Fibroblast of villous mesenchyme (primary cell): Measurements from ENCODE around the gene HMHB1. TPM values are rescaled to one million over a fixed set of nuclear protein-coding genes. Genes with fewer than 3 reads are reported as not detected.

Experiments
- DNase-seq: peaks from one replicate; pipeline ENCODE4 v3.0.0-alpha.2; 2010; ENCODE audit warnings: low read depth
- H3K4me3 ChIP-seq: 2 replicates; pipeline ENCODE4 v1.5.1; 2011; ENCODE audit warnings: low read depth, mild to moderate bottlenecking, low read length
- total RNA-seq: library from RNA; depleted of rRNA; stranded (reverse); fragments of >200 nt; gene quantifications from 2 replicates; pipeline ENCODE4 v1.2.3, GENCODE V29; 2012
- TF ChIP-seq, protein P1 (sequence below): IDR thresholded peaks from 2 replicates; pipeline ENCODE4 v1.5.1; 2012; ENCODE audit warnings: low read depth, mild to moderate bottlenecking, low read length; ENCODE audit not compliant: insufficient read depth

The HMHB1 gene
- not detected in 2 replicates for total RNA-seq

DNA sequence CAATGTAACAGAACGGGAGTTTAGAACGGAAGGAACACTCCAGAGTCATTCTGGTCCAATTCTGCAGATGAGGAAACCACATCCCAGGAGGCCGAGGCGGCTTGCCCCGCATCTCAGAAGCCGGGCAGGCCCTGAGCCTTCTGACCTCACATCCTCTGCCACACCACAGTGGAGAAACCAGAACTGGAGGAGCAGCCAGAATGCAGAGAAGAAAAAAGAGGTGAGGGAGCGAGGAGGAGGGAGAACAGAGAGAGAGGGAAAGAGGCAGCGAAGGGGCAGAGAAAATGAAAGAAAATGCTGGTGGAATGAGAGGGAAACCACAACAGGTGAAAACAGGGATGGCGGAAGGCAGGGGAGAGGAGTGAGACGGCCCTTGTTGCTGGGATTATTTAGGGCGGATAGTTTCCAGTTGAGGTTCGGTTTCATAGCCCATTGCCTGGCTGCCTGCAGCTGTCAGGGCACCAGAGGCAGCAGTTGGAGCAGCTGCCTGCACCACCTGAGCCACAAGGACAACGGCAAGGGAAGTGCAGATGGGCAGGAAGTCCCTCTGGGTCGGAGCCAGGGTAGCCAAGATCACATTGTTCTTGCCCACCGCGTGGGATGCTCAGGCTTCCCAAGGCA is at the start of gene HMHB1:
TSS of gene HMHB1 (plus strand) at position 77 of the 621 bp plus-strand sequence.
- no peak for DNase-seq
- H3K4me3 ChIP-seq = no peak within 1 kb of the TSS
- TF ChIP-seq, protein P1, sequence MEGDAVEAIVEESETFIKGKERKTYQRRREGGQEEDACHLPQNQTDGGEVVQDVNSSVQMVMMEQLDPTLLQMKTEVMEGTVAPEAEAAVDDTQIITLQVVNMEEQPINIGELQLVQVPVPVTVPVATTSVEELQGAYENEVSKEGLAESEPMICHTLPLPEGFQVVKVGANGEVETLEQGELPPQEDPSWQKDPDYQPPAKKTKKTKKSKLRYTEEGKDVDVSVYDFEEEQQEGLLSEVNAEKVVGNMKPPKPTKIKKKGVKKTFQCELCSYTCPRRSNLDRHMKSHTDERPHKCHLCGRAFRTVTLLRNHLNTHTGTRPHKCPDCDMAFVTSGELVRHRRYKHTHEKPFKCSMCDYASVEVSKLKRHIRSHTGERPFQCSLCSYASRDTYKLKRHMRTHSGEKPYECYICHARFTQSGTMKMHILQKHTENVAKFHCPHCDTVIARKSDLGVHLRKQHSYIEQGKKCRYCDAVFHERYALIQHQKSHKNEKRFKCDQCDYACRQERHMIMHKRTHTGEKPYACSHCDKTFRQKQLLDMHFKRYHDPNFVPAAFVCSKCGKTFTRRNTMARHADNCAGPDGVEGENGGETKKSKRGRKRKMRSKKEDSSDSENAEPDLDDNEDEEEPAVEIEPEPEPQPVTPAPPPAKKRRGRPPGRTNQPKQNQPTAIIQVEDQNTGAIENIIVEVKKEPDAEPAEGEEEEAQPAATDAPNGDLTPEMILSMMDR = no peak

DNA sequence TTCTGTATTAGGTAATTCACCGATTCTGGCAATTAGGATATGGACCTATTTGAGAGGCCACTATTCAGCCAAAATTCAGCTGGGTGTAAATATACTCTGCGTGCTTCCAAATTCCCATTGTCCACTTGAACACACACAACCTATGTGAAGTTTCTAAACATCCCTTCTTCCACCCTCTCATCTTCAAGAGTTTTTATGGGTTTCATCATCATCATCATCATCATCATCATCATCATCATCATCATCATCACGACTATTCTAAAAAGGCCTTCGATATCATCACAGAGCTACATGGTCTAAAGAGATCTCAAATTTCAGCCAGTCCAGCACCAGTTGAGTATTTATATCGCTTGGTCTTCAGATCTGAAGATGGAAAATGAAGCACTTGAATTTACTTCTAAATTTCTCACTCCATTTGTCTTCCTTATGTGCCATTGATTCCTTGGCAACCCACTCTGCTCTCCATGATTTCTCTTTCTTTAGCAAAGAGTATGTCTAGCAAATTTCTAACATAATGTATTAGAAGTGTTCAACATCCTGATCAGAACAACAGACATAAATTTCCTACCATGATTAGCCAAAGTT is 49.2 kb upstream of the HMHB1 start:
- TF ChIP-seq, protein P1 = no peak
- DNase-seq = no peak

DNA sequence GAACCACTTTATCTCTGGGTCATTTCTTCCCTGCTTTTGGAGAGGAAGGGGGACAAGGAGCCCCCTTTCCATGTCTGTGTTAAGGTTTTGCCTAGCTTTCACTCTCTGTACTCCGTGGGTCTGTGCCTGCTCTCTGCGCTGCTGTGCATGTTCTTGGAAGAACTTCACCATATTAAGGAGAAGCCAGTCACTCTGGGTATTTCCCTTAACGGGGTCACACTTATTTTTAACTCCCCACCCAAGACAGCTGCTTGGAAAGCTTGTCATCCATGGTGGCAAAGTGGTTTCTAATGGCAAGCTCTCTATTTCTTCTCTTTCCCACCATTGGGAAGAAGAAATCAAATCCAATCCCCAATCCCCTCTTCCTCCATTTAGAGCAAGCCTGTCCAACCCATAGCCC is 44.8 kb upstream of the HMHB1 start:
- TF ChIP-seq, protein P1 = no peak
- DNase-seq = no peak
- H3K4me3 ChIP-seq = no peak overlapping the region

More for the DNA sequence above, 49.2 kb upstream of the HMHB1 start:
- no peak overlapping the region for H3K4me3 ChIP-seq

DNA sequence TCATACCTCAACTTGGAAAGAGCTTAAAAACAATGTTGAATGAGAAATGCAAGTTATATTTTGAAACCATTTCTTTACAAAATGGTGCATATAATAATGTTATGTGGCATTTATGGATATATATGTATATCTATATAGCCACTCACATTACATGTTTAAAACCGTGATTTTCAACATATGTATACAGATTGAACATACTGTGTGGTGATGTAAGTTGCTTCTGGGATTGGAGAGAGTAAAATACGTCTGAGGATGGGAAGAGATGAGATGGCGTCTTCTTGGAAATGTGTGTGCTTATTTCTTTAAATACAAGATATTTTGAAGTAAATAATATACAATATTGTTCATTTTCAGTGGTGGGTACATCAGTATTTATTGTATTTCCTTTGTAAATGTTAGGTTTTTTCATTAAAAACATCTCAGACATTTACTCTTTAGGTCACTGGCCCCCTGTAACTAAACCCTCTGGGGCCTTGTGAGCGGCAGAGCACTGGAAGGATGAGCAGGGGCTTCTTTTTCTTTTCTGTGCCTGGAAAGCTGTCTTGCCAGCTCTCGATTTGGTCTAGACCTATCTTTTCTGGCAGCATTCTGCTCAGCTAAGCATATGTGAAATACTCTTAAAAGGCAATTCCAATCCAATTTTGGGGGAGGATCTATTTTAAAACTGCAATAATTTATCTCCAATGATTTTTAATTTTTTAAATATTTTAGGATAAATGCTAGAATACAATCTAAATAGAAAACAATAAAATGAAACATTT is 42.8 kb upstream of the HMHB1 start:
- DNase-seq = no peak
- no peak overlapping the region for H3K4me3 ChIP-seq
- TF ChIP-seq, protein P1 = no peak

DNA sequence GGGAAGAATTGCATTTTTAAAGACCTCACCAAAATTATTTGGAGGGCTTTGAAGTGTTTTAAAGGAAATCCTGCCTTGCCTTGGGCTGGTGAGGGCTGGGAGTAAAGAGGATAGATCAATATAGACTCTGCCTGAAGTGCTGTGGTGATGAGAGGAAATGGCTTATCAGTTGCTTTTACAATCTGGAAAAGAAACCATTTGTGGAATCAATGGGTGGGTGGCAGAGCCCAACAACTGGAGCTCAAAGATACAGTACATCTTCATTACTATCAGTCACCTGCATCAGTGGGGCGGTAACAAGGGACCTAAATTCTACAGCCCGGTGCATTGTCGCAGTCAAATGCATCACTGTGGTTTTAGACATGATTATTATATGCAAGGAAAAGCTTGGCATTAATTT is 41.5 kb upstream of the HMHB1 start:
- H3K4me3 ChIP-seq = no peak overlapping the region
- no peak for DNase-seq
- TF ChIP-seq, protein P1 = no peak

DNA sequence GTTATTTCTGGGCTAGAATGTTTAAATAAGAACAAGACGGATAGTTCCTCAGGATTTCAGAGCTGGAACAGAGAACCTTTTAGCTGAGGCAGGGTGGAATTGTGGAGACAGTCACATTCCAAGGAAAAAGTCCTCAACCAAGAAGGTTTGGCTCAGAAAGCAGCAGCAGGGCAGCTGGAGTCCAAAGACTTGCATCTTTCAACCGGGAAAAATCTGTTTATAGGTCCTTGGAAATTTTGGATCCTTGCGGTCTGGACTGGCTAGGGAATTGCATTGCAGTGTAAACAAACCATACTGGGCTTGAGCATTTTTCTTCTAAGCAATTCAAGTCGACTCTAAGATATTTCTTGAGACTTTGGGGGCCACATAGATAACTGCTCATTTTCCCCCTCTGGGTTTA is 40.8 kb upstream of the HMHB1 start:
- no peak overlapping the region for H3K4me3 ChIP-seq
- TF ChIP-seq, protein P1 = no peak
- peak; percentile 45 for DNase-seq
